Activated CD4-positive, alpha-beta T cell treated with anti-CD3 and anti-CD28 coated beads for 36 hours (primary cell): Measurements from ENCODE around the gene MCOLN3. TPM values are rescaled to one million over a fixed set of nuclear protein-coding genes. Genes with fewer than 3 reads are reported as not detected.
A peak's percentile ranks its signal among the peaks of the same experiment; 100 is the strongest.
"Not testable (repeated sequence)": the region's sequence is repeated elsewhere in the genome, so short reads cannot be mapped to it uniquely, and the experiment has no call there.

Experiments used
- ATAC-seq: fragments of 200-7000 bp; cut with Tn5 transposase; one replicate; pipeline ENCODE4 v1.10.0; 2021; ENCODE audit warnings: mild to moderate bottlenecking, moderate library complexity
- CTCF ChIA-PET: fragments of 350-600 bp; sonication (Branson Sonifier 250); formaldehyde crosslinking; loops from one replicate; lab custom pipeline; 2021; ENCODE audit warnings: antibody characterized with exemption; lab: Charles Lee
- POLR2A ChIA-PET: fragments of 350-600 bp; sonication (Branson Sonifier 250); formaldehyde crosslinking; loops from one replicate; lab custom pipeline; 2021; ENCODE audit warnings: antibody characterized with exemption, inconsistent platforms; lab: Charles Lee
- DNase-seq: peaks from one replicate; pipeline ENCODE4 v3.0.0-alpha.2; 2020
- H3K27ac Mint-ChIP-seq: one replicate; pipeline ENCODE4 v1.8.0; 2021; ENCODE audit warnings: mixed read lengths
- H3K27me3 Mint-ChIP-seq: one replicate; pipeline ENCODE4 v1.8.0; 2021; ENCODE audit warnings: mixed read lengths
- H3K36me3 Mint-ChIP-seq: one replicate; pipeline ENCODE4 v1.8.0; 2021; ENCODE audit warnings: low read depth, mixed read lengths
- H3K4me1 Mint-ChIP-seq: one replicate; pipeline ENCODE4 v1.8.0; 2021; ENCODE audit warnings: mixed read lengths
- H3K4me3 Mint-ChIP-seq: one replicate; pipeline ENCODE4 v1.8.0; 2021; ENCODE audit warnings: mild to moderate bottlenecking, moderate library complexity, mixed read lengths
- H3K9me3 Mint-ChIP-seq: one replicate; pipeline ENCODE4 v1.8.0; 2021; ENCODE audit warnings: low read depth, mixed read lengths
- intact Hi-C, 2 experiments: fragments of 100-400 bp; cut with DNase I in 1 of 2; cut with micrococcal nuclease in 1 of 2; formaldehyde crosslinking; loops; one replicate each; pipeline versions ENCODE4 v1.14.2 to v1.15.1; 2022 to 2024; cut with DNase I, micrococcal nuclease
- total RNA-seq, 2 experiments: library from RNA; stranded (reverse); gene quantifications; one replicate each; pipeline ENCODE4 v1.2.3, GENCODE V29; 2021

MCOLN3 gene
- total RNA-seq, 2 experiments from 2014 or later: 0.16 to 0.23 TPM

- ChIA-PET POLR2A (interaction anchor here (1.0 kb wide), 1 partner anchor 46 kb away, joined by 3 read pairs; no protein-coding TSS in a partner anchor), CTCF (interaction anchor here (0.6 to 2.0 kb wide), 4 partner anchors 32 to 600 kb away, joined by 3 to 7 read pairs (median 4); no protein-coding TSS in a partner anchor)
- Mint-ChIP-seq H3K4me3 (peak overlapping the region; percentile 35), H3K27me3 (peaks cover 2% of the 10 kb centered on the region), H3K9me3 (no peaks in the 10 kb centered on the region), H3K27ac (peak overlapping the region; percentile 76), H3K36me3 (peaks cover 35% of the 10 kb centered on the region), H3K4me1 (peaks cover 48% of the 10 kb centered on the region)
- intact Hi-C loops: loop anchor here in 1 of 2 experiments (10.0 kb wide), 1 partner anchor 487 kb away; the partner anchor contains the start of genes GNG5 and SPATA1
- peak; percentile 58 for ATAC-seq
- DNase-seq: no peak
These were observed 57.0 kb downstream of the MCOLN3 start for GRCh38 chr1:84991097-84991920.

- no peaks in the 10 kb centered on the region for H3K27me3 Mint-ChIP-seq
- ChIA-PET CTCF (no interaction called here), POLR2A (no interaction called here)
- peaks cover 37% of the 10 kb centered on the region for H3K4me1 Mint-ChIP-seq
- peaks cover 41% of the 10 kb centered on the region for H3K36me3 Mint-ChIP-seq
- peak overlapping the region; percentile 11 for H3K4me3 Mint-ChIP-seq
- intact Hi-C loops: no loop called here
- DNase-seq (peak; percentile 33), ATAC-seq (peak; percentile 81)
- no peaks in the 10 kb centered on the region for H3K9me3 Mint-ChIP-seq
- peak overlapping the region; percentile 32 for H3K27ac Mint-ChIP-seq
These were observed 59.7 kb downstream of the MCOLN3 start for GRCh38 chr1:84988588-84988987.

- Mint-ChIP-seq H3K36me3 (peaks cover 32% of the 10 kb centered on the region), H3K4me1 (peaks cover 26% of the 10 kb centered on the region)
- H3K9me3 Mint-ChIP-seq, ATAC-seq, DNase-seq, H3K27ac Mint-ChIP-seq, H3K27me3 Mint-ChIP-seq, CTCF ChIA-PET, intact Hi-C loops, POLR2A ChIA-PET, H3K4me3 Mint-ChIP-seq: not testable (repeated sequence)
These were observed 61.7 kb downstream of the MCOLN3 start for GRCh38 chr1:84986561-84986960.

- no peak for DNase-seq
- H3K27ac Mint-ChIP-seq: no peak overlapping the region
- H3K4me3 Mint-ChIP-seq: no peak overlapping the region
- no peaks in the 10 kb centered on the region for H3K9me3 Mint-ChIP-seq
- intact Hi-C loops: no loop called here
- H3K36me3 Mint-ChIP-seq: peaks cover 35% of the 10 kb centered on the region
- POLR2A ChIA-PET: no interaction called here
- no peaks in the 10 kb centered on the region for H3K27me3 Mint-ChIP-seq
- CTCF ChIA-PET: interaction anchor here (2.2 to 4.8 kb wide), 2 partner anchors 13 to 26 kb away, joined by 5 to 21 read pairs; no protein-coding TSS in a partner anchor
- no peak for ATAC-seq
- peaks cover 24% of the 10 kb centered on the region for H3K4me1 Mint-ChIP-seq
These were observed 62.9 kb downstream of the MCOLN3 start for GRCh38 chr1:84985365-84985764.

- peaks cover 46% of the 10 kb centered on the region for H3K36me3 Mint-ChIP-seq
- peaks cover 28% of the 10 kb centered on the region for H3K4me1 Mint-ChIP-seq
- H3K4me3 Mint-ChIP-seq: no peak overlapping the region
- ChIA-PET POLR2A (no interaction called here), CTCF (interaction anchor here (1.2 to 4.8 kb wide), 2 partner anchors 10 to 12 kb away, joined by 4 to 21 read pairs; no protein-coding TSS in a partner anchor)
- intact Hi-C loops: no loop called here
- DNase-seq (no peak), ATAC-seq (no peak)
- H3K9me3 Mint-ChIP-seq: no peaks in the 10 kb centered on the region
- no peak overlapping the region for H3K27ac Mint-ChIP-seq
- no peaks in the 10 kb centered on the region for H3K27me3 Mint-ChIP-seq
These were observed 65.9 kb downstream of the MCOLN3 start for GRCh38 chr1:84982395-84982794.

GRCh38 chr1:84975035-84975434 is 73.3 kb downstream of the MCOLN3 start:
- Mint-ChIP-seq H3K36me3 (peaks cover 20% of the 10 kb centered on the region), H3K27me3 (no peaks in the 10 kb centered on the region), H3K27ac (no peak overlapping the region), H3K4me3 (no peak overlapping the region), H3K4me1 (peaks cover 65% of the 10 kb centered on the region), H3K9me3 (no peaks in the 10 kb centered on the region)
- intact Hi-C loops: no loop called here
- ChIA-PET CTCF (interaction anchor here (0.8 to 1.3 kb wide), 4 partner anchors 9 to 35 kb away, joined by 3 to 4 read pairs (median 3); no protein-coding TSS in a partner anchor), POLR2A (no interaction called here)
- DNase-seq (peak; percentile 14), ATAC-seq (no peak)

GRCh38 chr1:84973498-84974334 is 74.6 kb downstream of the MCOLN3 start:
- Mint-ChIP-seq H3K4me3 (no peak overlapping the region), H3K27me3 (no peaks in the 10 kb centered on the region), H3K36me3 (peaks cover 14% of the 10 kb centered on the region), H3K4me1 (peaks cover 60% of the 10 kb centered on the region), H3K27ac (peak overlapping the region; percentile 35), H3K9me3 (no peaks in the 10 kb centered on the region)
- DNase-seq (peak; percentile 41), ATAC-seq (no peak)
- CTCF ChIA-PET: interaction anchor here (3.2 kb wide), 1 partner anchor 10 kb away, joined by 21 read pairs; no protein-coding TSS in a partner anchor
- POLR2A ChIA-PET: interaction anchor here (2.4 kb wide), 1 partner anchor 21 kb away, joined by 16 read pairs; no protein-coding TSS in a partner anchor
- intact Hi-C loops: no loop called here

- H3K27me3 Mint-ChIP-seq: no peaks in the 10 kb centered on the region
- ATAC-seq (no peak), DNase-seq (no peak)
- POLR2A ChIA-PET: interaction anchor here (0.7 to 2.4 kb wide), 3 partner anchors 13 to 23 kb away, joined by 3 to 16 read pairs (median 7); no protein-coding TSS in a partner anchor
- intact Hi-C loops: loop anchor here (1.0 kb wide), 3 partner anchors 23 to 27 kb away; no protein-coding TSS in a partner anchor
- H3K4me1 Mint-ChIP-seq: peaks cover 62% of the 10 kb centered on the region
- CTCF ChIA-PET: interaction anchor here (1.0 to 3.2 kb wide), 5 partner anchors 11 to 283 kb away, joined by 4 to 21 read pairs (median 4); no protein-coding TSS in a partner anchor
- peak overlapping the region; percentile 15 for H3K4me3 Mint-ChIP-seq
- no peaks in the 10 kb centered on the region for H3K9me3 Mint-ChIP-seq
- peak overlapping the region; percentile 60 for H3K27ac Mint-ChIP-seq
- peaks cover 19% of the 10 kb centered on the region for H3K36me3 Mint-ChIP-seq
These were observed 75.8 kb downstream of the MCOLN3 start for GRCh38 chr1:84972377-84972987.

GRCh38 chr1:84971957-84972356 is 76.3 kb downstream of the MCOLN3 start:
- H3K4me1 Mint-ChIP-seq: peaks cover 62% of the 10 kb centered on the region
- ATAC-seq: no peak
- intact Hi-C loops: loop anchor here (1.0 kb wide), 3 partner anchors 23 to 27 kb away; no protein-coding TSS in a partner anchor
- peak overlapping the region; percentile 15 for H3K4me3 Mint-ChIP-seq
- POLR2A ChIA-PET: interaction anchor here (0.7 to 2.4 kb wide), 3 partner anchors 13 to 23 kb away, joined by 3 to 16 read pairs (median 7); no protein-coding TSS in a partner anchor
- H3K9me3 Mint-ChIP-seq: no peaks in the 10 kb centered on the region
- H3K27me3 Mint-ChIP-seq: no peaks in the 10 kb centered on the region
- CTCF ChIA-PET: interaction anchor here (1.0 to 3.2 kb wide), 5 partner anchors 11 to 283 kb away, joined by 4 to 21 read pairs (median 4); no protein-coding TSS in a partner anchor
- DNase-seq: no peak
- H3K27ac Mint-ChIP-seq: no peak overlapping the region
- peaks cover 17% of the 10 kb centered on the region for H3K36me3 Mint-ChIP-seq

- CTCF ChIA-PET: interaction anchor here (2.3 kb wide), 1 partner anchor 10 kb away, joined by 7 read pairs; no protein-coding TSS in a partner anchor
These were observed 78.6 kb downstream of the MCOLN3 start for GRCh38 chr1:84969489-84970250.

More at GRCh38 chr1:84969489-84970250, 78.6 kb downstream of the MCOLN3 start:
- H3K4me3 Mint-ChIP-seq: peak overlapping the region; percentile 43
- DNase-seq (peak; percentile 70), ATAC-seq (peak; percentile 83)
- intact Hi-C loops: loop anchor here (1.0 kb wide), 1 partner anchor 10 kb away; no protein-coding TSS in a partner anchor
- H3K9me3 Mint-ChIP-seq: no peaks in the 10 kb centered on the region
- peaks cover 26% of the 10 kb centered on the region for H3K36me3 Mint-ChIP-seq
- POLR2A ChIA-PET: interaction anchor here (1.0 to 1.4 kb wide), 2 partner anchors 10 to 26 kb away, joined by 6 to 8 read pairs; no protein-coding TSS in a partner anchor
- peak overlapping the region; percentile 83 for H3K27ac Mint-ChIP-seq
- no peaks in the 10 kb centered on the region for H3K27me3 Mint-ChIP-seq
- peaks cover 50% of the 10 kb centered on the region for H3K4me1 Mint-ChIP-seq
